Activated CD8-positive, alpha-beta memory T cell treated with anti-CD3 and anti-CD28 coated beads for 1 hour (primary cell): ENCODE data around the gene USB1.

Source experiments
- DNase-seq, 2 donors: peaks; one replicate each; pipeline ENCODE4 v3.0.0-alpha.2; 2020; ENCODE audit warnings: low read depth in 1 of 2; ENCODE audit errors: extremely low read depth in 1 of 2

Gene USB1

GRCh38 chr16:58045096-58045495 is 43.9 kb downstream of the USB1 start:
- no peak for DNase-seq

DNA sequence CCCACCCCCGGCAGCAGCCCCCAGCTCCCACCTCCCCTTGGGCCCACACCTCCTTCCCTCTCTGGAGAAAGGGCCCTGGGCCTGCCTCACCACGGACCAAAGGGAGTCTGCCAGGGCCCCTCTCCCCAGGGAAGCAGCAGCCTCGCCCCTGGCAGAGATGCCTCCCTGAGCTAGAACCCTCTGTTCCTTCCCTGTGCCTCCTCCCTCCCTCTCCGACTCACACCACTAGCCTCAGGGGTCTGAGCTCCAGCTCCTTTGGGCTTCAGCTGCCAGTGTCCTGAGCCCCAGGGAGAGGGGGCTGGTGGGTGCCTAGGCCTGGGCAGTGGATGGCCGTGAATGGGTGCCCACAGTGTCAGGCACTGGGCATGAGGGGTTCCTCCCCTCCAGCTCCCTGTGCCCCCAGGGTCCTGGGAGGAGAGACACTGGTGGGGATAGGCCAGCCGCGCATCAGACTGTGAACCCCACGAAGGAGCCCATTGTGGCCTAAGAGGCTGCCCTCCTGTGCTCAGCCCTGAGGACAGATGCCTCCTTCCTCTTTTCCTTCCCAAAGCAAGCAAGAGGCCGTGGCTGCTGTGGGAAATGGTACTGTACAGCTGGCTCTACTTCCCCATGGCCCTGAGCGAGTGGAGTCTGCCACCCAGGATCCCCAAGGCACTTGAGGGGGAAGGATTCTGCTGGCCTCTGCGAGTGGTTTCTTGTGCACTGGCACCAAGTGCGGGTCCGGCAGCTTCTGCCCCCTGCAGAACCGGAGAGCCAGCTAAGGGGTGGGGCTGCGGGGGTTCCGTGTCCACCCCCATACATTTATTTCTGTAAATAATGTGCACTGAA is 45.1 kb downstream of the USB1 start:
- DNase-seq: no peak

GRCh38 chr16:58046936-58047335 is 45.7 kb downstream of the USB1 start:
- no peak for DNase-seq

- no peak for DNase-seq
These were observed 46.5 kb downstream of the USB1 start for GRCh38 chr16:58047557-58048348.

- DNase-seq: no peak
These were observed 47.5 kb downstream of the USB1 start for GRCh38 chr16:58048494-58049231.

GRCh38 chr16:58049232-58050185 is 48.3 kb downstream of the USB1 start:
- no peak for DNase-seq

DNA sequence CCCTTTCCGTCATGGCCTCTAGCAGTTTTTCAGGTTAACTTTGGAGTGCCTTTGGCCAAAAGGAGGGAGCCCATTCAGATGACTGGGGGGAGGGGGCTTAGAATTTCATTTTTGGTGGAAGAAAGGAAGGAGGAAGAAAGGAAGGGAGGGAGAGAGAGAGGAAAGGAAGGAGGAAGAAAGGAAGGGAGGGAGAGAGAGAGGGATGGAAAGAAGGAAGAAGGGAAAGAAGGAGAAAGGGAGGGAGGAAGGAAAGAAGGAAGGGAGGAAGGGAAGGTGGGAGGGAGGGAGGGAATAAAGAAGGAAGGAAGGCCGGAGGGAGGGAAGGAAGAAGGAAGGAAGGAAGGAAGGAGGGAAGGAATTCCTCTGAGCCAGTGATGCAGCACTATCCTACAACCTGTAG is 50.1 kb downstream of the USB1 start:
- DNase-seq: no peak

DNA sequence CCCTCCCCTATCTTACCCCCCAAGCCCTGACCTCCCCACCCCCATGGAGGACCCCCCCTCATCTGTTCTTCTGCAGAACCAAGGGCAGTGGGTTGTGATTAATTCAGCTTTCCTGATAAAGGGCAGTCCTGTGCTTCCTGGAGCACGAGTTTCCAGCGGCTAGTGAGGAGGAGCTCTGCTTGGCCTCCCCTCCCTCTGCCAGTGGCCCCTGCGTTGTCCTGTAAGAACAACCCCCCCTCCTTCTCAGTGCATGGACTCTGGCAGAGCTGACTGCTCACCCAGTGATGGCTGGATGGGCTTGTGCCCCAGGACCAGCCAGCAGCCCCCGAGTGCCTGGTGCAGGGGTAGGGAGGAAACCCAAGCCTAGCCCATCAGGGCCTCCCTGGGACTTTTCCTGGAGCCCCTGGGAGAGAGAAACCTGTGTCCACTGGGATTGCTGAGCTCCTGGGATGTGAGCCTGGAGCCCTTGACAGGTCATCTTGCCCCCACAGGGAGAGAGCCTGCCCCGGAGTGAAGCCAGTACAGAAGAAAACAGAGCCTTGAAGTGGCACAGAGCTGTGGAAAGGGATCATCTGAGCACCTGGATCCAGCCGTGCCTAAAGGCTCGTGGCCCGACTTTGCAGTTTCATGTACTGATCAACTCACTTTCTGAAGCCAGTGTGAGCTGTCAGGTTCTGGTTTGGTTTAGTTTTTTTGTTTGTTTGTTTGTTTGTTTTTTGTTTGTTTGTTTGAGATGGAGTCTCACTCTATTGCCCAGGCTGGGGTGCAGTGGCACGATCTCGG is 50.8 kb downstream of the USB1 start:
- no peak for DNase-seq

DNA sequence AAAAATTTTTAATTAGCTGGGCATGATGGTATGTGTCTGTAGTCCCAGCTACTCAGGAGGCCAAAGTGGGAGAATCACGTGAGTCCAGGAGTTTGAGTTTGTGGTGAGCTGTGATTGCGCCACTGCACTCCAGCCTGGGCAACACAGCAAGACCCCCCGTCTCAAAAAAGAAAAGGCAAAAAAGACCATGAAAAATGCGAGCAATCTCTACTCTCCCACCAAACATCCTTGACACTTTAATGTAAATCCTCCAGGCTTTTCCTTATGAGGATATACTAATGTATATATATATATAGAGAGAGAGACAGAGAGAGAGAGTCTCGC is 52.4 kb downstream of the USB1 start:
- no peak for DNase-seq

DNA sequence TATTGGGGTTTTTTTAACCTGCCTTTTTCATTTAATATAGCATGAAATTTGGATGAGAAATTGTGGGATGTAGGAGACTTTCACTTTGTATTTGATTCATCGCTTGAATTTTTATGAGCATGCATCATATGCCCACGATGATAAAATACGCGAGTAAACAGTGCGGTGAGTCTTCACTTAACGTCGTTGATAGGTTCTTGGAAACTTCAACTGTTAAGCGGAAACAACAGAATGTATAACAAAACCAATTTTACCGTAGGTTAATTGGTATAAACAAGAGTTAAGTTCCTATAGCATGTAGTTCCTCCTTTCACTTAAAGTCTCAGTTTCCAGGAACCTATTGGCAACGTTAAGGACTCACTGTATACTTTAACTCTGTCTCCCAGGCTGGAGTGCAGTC is 53.1 kb downstream of the USB1 start:
- no peak for DNase-seq

- DNase-seq: no peak
These were observed 55.4 kb downstream of the USB1 start for GRCh38 chr16:58056580-58056979.

GRCh38 chr16:58057121-58057520 is 55.9 kb downstream of the USB1 start:
- DNase-seq: no peak

- no peak for DNase-seq
These were observed 56.6 kb downstream of the USB1 start for GRCh38 chr16:58057784-58058183.

GRCh38 chr16:58062821-58063220 is 61.6 kb downstream of the USB1 start:
- no peak for DNase-seq

GRCh38 chr16:58063377-58064076 is 62.3 kb downstream of the USB1 start:
- no peak for DNase-seq

DNA sequence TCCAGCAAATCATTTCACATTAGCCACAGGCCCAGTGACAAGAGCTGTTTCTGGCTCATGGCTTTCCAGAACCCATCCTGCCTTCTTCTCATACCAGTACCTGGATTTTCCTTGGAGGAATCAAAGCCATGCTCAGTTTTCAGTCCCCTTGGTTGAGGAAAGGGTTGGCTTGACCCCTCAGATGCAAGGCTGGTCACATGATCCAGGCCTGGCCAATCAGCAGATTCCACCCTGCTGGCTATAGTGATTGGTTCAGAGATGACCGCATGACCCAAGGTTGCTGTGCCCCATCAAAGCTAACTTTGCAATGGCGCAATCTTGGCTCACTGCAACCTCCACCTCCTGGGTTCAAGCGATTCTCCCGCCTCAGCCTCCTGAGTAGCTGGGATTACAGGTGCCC is 69.4 kb downstream of the USB1 start:
- no peak for DNase-seq
